Measurements from ENCODE around the gene MSRB2.

The MSRB2 gene

GRCh38 chr10:23081221-23081750 lies 14.1 kb upstream of the MSRB2 start:
- no peak overlapping the region for H3K27ac Mint-ChIP-seq
- H3K4me1 Mint-ChIP-seq (ENCODE audit: low read depth) = no peaks in the 10 kb centered on the region
- H3K9me3 Mint-ChIP-seq = no peaks in the 10 kb centered on the region
- H3K4me3 Mint-ChIP-seq = no peak overlapping the region
- intact Hi-C loops (cut with micrococcal nuclease) = no loop called here
- H3K36me3 Mint-ChIP-seq (ENCODE audit: low read depth) = no peaks in the 10 kb centered on the region
- peaks cover 26% of the 10 kb centered on the region for H3K27me3 Mint-ChIP-seq

DNA sequence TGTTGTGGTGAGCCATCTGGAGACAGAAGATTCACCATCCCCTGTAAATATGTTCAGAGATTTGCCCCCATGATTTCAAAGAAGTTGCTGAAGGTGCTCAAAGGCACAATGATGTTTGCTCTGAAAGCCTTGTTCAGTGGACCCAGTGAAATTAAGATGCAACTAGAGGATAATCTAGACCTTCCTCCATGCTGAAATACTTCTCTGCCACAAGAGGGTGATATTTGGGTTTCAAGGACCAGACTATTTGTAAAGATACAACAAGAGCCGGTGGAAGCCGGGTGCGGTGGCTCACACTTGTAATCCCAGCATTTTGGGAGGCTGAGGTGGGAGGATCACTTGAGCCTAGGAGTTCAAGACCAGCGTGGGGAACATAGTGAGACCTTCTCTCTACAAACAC lies 13.5 kb upstream of the MSRB2 start:
- Mint-ChIP-seq H3K4me3 (no peak overlapping the region), H3K4me1 (ENCODE audit: low read depth) (no peaks in the 10 kb centered on the region), H3K36me3 (ENCODE audit: low read depth) (no peaks in the 10 kb centered on the region), H3K27ac (no peak overlapping the region), H3K9me3 (no peaks in the 10 kb centered on the region), H3K27me3 (peaks cover 28% of the 10 kb centered on the region)
- intact Hi-C loops (cut with micrococcal nuclease) = no loop called here

GRCh38 chr10:23088609-23089008 lies 6.8 kb upstream of the MSRB2 start:
- Mint-ChIP-seq H3K4me1 (ENCODE audit: low read depth) (no peaks in the 10 kb centered on the region), H3K36me3 (ENCODE audit: low read depth) (no peaks in the 10 kb centered on the region), H3K27ac (no peak overlapping the region), H3K9me3 (no peaks in the 10 kb centered on the region), H3K27me3 (peaks cover 6% of the 10 kb centered on the region), H3K4me3 (no peak overlapping the region)
- intact Hi-C loops (cut with micrococcal nuclease) = no loop called here

DNA sequence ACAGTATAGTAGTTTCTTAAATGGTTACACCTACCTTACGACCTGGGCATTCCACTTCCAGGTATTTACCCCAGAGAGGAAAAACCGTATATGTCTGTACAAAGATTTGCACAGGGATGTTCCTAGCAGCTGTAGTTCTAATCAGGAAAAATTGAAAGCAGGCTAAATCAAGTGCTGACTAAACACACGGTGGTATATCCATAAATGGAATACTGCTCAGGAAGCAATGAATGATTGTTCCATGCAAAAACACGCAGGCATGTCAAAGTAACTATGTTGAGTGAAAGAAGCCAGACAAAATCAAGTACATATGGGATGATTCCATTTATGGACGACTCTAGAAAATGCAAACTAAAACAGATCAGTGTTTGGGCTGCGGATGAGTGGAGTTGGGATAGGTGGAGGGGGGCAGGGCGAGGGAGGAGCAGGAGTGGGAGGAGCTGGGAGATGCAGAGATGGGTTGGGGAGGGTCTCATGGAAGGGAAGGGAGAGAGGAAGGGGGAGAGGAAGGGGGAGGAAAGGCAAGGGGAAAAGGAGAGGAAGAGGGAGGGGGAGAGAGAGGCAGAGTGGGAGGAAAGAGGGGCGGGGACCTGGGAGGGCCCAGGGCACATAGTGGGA lies 484 bp upstream of the MSRB2 start:
- H3K4me1 Mint-ChIP-seq (ENCODE audit: low read depth) = peaks cover 20% of the 10 kb centered on the region

GRCh38 chr10:23095966-23096801 lies 805 bp downstream of the MSRB2 start:
- Mint-ChIP-seq H3K9me3 (peaks cover 10% of the 10 kb centered on the region), H3K27me3 (no peaks in the 10 kb centered on the region), H3K36me3 (ENCODE audit: low read depth) (peaks cover 9% of the 10 kb centered on the region), H3K27ac (peak overlapping the region; percentile 87), H3K4me1 (ENCODE audit: low read depth) (peaks cover 20% of the 10 kb centered on the region), H3K4me3 (peak overlapping the region; percentile 79)
- intact Hi-C loops (cut with micrococcal nuclease) = no loop called here

More for the DNA sequence above, 484 bp upstream of the MSRB2 start:
- H3K27ac Mint-ChIP-seq = peak overlapping the region; percentile 87
- H3K9me3 Mint-ChIP-seq = no peaks in the 10 kb centered on the region
- no peaks in the 10 kb centered on the region for H3K27me3 Mint-ChIP-seq
- H3K4me3 Mint-ChIP-seq = peak overlapping the region; percentile 79
- H3K36me3 Mint-ChIP-seq (ENCODE audit: low read depth) = peaks cover 9% of the 10 kb centered on the region
- intact Hi-C loops (cut with micrococcal nuclease) = no loop called here

- H3K36me3 Mint-ChIP-seq (ENCODE audit: low read depth) = peaks cover 9% of the 10 kb centered on the region
- intact Hi-C loops (cut with micrococcal nuclease) = no loop called here
- H3K4me1 Mint-ChIP-seq (ENCODE audit: low read depth) = peaks cover 20% of the 10 kb centered on the region
- peaks cover 10% of the 10 kb centered on the region for H3K9me3 Mint-ChIP-seq
- no peak overlapping the region for H3K27ac Mint-ChIP-seq
- H3K4me3 Mint-ChIP-seq = no peak overlapping the region
- H3K27me3 Mint-ChIP-seq = no peaks in the 10 kb centered on the region
These were observed 1.6 kb downstream of the MSRB2 start for GRCh38 chr10:23096802-23097549.

DNA sequence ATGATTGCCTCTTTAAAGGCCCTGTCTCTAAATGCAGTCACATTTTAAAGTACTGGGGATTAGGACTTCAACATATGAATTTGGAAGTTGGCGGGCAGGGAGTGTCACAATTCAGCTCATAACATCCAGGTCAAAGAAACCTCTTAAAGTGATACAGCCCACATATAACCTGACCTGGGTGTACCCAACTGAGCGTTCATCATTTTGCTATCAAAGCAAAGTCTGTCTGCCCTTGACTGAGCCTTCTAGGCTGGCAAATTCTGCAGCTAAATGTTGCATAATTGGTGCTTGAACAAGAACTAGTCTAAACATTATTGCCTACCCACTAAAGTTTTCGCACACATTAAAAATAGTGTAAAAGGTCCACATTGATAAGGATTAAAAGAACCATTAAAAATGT lies 3.7 kb downstream of the MSRB2 start:
- Mint-ChIP-seq H3K9me3 (peaks cover 10% of the 10 kb centered on the region), H3K4me3 (no peak overlapping the region), H3K27me3 (no peaks in the 10 kb centered on the region), H3K27ac (no peak overlapping the region), H3K4me1 (ENCODE audit: low read depth) (peaks cover 20% of the 10 kb centered on the region), H3K36me3 (ENCODE audit: low read depth) (peaks cover 9% of the 10 kb centered on the region)
- intact Hi-C loops (cut with micrococcal nuclease) = no loop called here

DNA sequence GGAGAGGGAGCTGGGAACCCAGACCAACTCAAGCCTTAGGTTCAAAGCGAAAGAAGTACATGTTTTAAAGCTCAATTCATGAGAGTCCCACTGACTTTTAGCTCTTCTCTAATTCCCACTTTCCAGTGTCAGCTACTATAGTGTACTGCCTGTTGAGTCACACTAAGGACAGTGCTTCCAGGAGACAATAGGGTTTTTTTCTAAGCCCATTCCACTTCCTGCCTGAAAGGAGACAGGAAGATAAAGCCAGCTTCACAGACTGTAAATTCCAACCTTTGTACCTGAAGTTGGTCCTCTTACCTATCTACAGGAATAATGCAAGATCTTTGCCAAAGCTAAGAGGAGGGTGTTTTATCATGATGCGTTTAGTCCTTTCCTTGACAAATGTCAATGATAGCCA lies 4.4 kb downstream of the MSRB2 start:
- peaks cover 17% of the 10 kb centered on the region for H3K36me3 Mint-ChIP-seq (ENCODE audit: low read depth)
- H3K9me3 Mint-ChIP-seq = peaks cover 10% of the 10 kb centered on the region
- H3K4me1 Mint-ChIP-seq (ENCODE audit: low read depth) = peaks cover 14% of the 10 kb centered on the region
- intact Hi-C loops (cut with micrococcal nuclease) = no loop called here
- H3K27me3 Mint-ChIP-seq = no peaks in the 10 kb centered on the region
- no peak overlapping the region for H3K27ac Mint-ChIP-seq
- no peak overlapping the region for H3K4me3 Mint-ChIP-seq

DNA sequence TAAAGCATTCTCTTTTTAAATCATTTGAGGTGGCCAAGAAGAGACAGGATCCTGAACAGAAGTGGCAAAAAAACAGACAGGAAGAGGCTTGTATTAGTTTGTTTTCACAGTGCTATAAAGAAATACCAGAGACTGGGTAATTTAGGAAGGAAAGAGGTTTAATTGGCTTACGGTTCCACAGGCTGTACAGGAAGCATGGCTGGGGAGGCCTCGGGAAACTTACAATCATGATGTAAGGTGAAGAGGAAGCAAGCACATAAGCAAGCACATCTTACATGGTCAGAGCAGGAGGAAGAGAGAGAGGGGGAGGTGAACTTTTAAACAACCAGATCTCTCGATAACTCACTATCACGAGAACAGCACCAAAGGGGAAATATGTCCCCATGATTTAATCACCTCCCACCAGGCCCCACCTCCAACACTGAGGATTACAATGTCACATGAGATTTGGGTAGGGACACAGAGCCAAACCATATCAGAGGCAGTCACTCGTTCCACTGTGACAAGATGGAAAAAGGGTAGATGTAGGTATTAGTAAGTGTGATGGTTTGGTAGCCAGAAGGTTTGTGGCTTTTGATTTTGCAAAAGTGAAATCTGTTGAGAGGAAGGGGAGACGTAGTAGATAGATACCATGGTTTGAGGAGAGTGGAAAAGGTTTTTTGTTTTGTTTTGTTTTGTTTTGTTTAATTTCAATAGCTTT lies 5.1 kb downstream of the MSRB2 start:
- H3K4me1 Mint-ChIP-seq (ENCODE audit: low read depth) = peaks cover 10% of the 10 kb centered on the region
- H3K36me3 Mint-ChIP-seq (ENCODE audit: low read depth) = peaks cover 24% of the 10 kb centered on the region
- H3K9me3 Mint-ChIP-seq = peaks cover 10% of the 10 kb centered on the region
- H3K27me3 Mint-ChIP-seq = no peaks in the 10 kb centered on the region
- no peak overlapping the region for H3K27ac Mint-ChIP-seq
- no peak overlapping the region for H3K4me3 Mint-ChIP-seq
- intact Hi-C loops (cut with micrococcal nuclease) = no loop called here

- Mint-ChIP-seq H3K4me1 (ENCODE audit: low read depth) (no peaks in the 10 kb centered on the region), H3K27ac (no peak overlapping the region), H3K27me3 (no peaks in the 10 kb centered on the region), H3K4me3 (no peak overlapping the region), H3K9me3 (no peaks in the 10 kb centered on the region), H3K36me3 (ENCODE audit: low read depth) (peaks cover 40% of the 10 kb centered on the region)
- intact Hi-C loops (cut with micrococcal nuclease) = no loop called here
These were observed 11.1 kb downstream of the MSRB2 start for GRCh38 chr10:23106331-23107072.

GRCh38 chr10:23110722-23111516 lies 15.5 kb downstream of the MSRB2 start:
- intact Hi-C loops (cut with micrococcal nuclease) = no loop called here

DNA sequence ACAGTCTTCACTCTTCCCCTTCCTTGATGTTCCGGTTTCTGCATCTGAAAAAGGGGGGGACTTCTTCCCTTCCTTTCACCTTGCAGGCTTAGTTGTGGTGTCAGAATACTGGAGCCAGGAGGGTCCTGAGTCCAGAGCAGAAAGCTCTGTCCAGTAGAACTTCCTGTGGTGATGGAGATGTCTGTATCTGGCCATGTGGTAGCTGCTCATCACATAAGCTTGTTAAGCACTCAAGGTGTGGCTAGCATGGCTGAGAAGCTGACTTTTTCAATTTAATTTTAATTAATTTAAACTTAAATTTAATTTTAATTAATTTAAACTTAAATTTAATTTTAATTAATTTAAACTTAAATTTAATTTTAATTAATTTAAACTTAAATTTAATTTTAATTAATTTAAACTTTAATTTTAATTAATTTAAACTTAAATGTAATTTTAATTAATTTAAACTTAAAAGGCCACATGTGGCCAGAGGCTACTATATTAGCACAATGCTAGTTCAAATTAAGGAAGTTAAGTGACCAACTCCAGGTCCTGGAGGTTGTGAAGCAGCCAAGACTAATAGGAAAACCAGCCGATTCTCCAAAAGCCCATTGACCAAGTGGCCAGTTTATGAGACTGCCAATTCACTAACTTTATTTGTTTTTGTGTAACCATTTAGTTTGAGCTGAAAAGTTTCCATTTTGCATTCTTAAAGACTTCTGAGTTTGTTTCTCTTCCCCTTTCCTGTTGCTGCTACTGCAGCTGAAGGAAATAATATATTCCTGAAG lies 16.3 kb downstream of the MSRB2 start:
- intact Hi-C loops (cut with micrococcal nuclease) = no loop called here
- Mint-ChIP-seq H3K36me3 (ENCODE audit: low read depth) (peaks cover 36% of the 10 kb centered on the region), H3K27me3 (no peaks in the 10 kb centered on the region)

More at GRCh38 chr10:23110722-23111516, 15.5 kb downstream of the MSRB2 start:
- no peaks in the 10 kb centered on the region for H3K9me3 Mint-ChIP-seq
- H3K36me3 Mint-ChIP-seq (ENCODE audit: low read depth) = peaks cover 42% of the 10 kb centered on the region
- peaks cover 10% of the 10 kb centered on the region for H3K4me1 Mint-ChIP-seq (ENCODE audit: low read depth)
- H3K4me3 Mint-ChIP-seq = no peak overlapping the region
- H3K27me3 Mint-ChIP-seq = no peaks in the 10 kb centered on the region
- H3K27ac Mint-ChIP-seq = no peak overlapping the region

More for the DNA sequence above, 16.3 kb downstream of the MSRB2 start:
- no peak overlapping the region for H3K4me3 Mint-ChIP-seq
- peaks cover 10% of the 10 kb centered on the region for H3K4me1 Mint-ChIP-seq (ENCODE audit: low read depth)
- no peak overlapping the region for H3K27ac Mint-ChIP-seq
- no peaks in the 10 kb centered on the region for H3K9me3 Mint-ChIP-seq

All from dendritic cell treated with granulocyte-macrophage colony-stimulating factor and Interleukin-4, amounts not matched to agents 40 ng/mL and 50 ng/mL, for 4 days (primary cell).